ENCODE results near the gene HGS. TPM values are rescaled to one million over a fixed set of nuclear protein-coding genes. Genes with fewer than 3 reads are reported as not detected.

Gene HGS
- total RNA-seq, 2 donors from 2014 or later = 102 to 167 TPM

DNA sequence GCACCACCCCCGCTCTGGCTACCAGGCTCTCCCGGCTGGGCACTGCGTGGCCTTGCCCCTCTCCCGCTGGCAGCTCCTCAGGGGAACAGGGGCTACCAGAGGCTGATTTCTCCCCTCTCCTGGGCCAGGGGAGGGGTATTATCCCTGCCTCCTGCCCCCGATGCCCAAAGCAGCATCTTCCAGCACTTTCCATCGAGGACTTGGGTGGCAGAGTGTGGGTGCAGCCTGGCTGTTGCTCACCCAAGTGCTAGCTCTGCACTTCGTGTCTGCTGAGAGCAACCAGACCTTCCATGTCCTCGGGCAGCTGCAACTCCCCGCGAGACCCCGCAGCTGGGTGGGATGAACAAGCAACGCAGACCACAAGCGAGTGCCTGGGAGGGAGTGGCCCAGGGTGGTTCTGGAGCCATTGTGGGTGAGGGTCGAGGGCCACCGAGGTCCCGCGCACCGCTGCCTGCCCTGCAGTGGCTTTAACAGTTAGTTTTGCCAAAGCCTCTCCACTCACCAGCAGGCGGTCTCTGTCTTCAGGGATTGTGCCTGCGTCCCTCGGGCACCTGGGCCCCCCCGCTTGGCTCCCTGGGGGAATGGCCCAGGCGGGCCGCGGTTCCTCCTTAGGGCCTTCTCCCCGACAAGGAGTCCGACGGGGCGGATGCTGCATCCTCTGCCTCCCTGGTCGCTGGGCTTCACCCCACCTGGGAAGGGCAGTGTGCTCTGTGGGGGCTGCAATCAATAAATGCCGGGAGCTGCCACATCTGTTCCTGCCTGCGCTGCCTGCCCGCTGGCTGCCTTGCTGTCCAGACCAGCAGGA is 36.7 kb downstream of the HGS start:
- Histone ChIP-seq H3K4me1 (replicated peaks) (peaks cover 8% of the 10 kb centered on the region), H3K4me3 (no peak overlapping the region), H3K36me3 (no peaks in the 10 kb centered on the region), H3K9me3 (no peaks in the 10 kb centered on the region), H3K27ac (no peak overlapping the region), H3K27me3 (replicated peaks; ENCODE audit: insufficient read depth) (no peaks in the 10 kb centered on the region)
- intact Hi-C loops (cut with DNase I) = no loop called here
- 85% methylated on average over 33 of the region's 33 CpGs for WGBS
- TF ChIP-seq, protein P1, sequence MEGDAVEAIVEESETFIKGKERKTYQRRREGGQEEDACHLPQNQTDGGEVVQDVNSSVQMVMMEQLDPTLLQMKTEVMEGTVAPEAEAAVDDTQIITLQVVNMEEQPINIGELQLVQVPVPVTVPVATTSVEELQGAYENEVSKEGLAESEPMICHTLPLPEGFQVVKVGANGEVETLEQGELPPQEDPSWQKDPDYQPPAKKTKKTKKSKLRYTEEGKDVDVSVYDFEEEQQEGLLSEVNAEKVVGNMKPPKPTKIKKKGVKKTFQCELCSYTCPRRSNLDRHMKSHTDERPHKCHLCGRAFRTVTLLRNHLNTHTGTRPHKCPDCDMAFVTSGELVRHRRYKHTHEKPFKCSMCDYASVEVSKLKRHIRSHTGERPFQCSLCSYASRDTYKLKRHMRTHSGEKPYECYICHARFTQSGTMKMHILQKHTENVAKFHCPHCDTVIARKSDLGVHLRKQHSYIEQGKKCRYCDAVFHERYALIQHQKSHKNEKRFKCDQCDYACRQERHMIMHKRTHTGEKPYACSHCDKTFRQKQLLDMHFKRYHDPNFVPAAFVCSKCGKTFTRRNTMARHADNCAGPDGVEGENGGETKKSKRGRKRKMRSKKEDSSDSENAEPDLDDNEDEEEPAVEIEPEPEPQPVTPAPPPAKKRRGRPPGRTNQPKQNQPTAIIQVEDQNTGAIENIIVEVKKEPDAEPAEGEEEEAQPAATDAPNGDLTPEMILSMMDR (IDR thresholded peaks at IDR 0.05) = no peak
- TF ChIP-seq POLR2AphosphoS5 (IDR thresholded peaks at IDR 0.05) (no peak), POLR2A (IDR thresholded peaks at IDR 0.05) (no peak)
- DNase-seq (ENCODE audit: low spot score) = no peak

GRCh38 chr17:81722184-81723120 is 38.6 kb downstream of the HGS start:
- TF ChIP-seq, protein P1 (IDR thresholded peaks at IDR 0.05) = peak in 1 of 4 experiments; percentile 36
- TF ChIP-seq POLR2AphosphoS5 (IDR thresholded peaks at IDR 0.05) (peak; percentile 94), POLR2A (IDR thresholded peaks at IDR 0.05) (no peak)
- Histone ChIP-seq H3K9me3 (no peaks in the 10 kb centered on the region), H3K27ac (peak overlapping the region; percentile 80 to 86), H3K36me3 (no peaks in the 10 kb centered on the region), H3K4me1 (replicated peaks) (peaks cover 8% of the 10 kb centered on the region), H3K4me3 (no peak overlapping the region), H3K27me3 (replicated peaks; ENCODE audit: insufficient read depth) (no peaks in the 10 kb centered on the region)
- DNase-seq (ENCODE audit: low spot score) = peak; percentile 90
- intact Hi-C loops (cut with DNase I) = no loop called here
- WGBS = 37% methylated on average over 10 of the region's 10 CpGs

GRCh38 chr17:81723651-81724209 is 39.9 kb downstream of the HGS start:
- Histone ChIP-seq H3K9me3 (no peaks in the 10 kb centered on the region), H3K27me3 (replicated peaks; ENCODE audit: insufficient read depth) (no peaks in the 10 kb centered on the region), H3K36me3 (no peaks in the 10 kb centered on the region), H3K4me3 (no peak overlapping the region), H3K4me1 (replicated peaks) (peaks cover 8% of the 10 kb centered on the region), H3K27ac (peak overlapping the region; percentile 80 to 86)
- 36% methylated on average over 12 of the region's 12 CpGs for WGBS
- intact Hi-C loops (cut with DNase I) = no loop called here
- TF ChIP-seq, protein P1 (IDR thresholded peaks at IDR 0.05) = peak in 1 of 4 experiments; percentile 3
- TF ChIP-seq POLR2A (IDR thresholded peaks at IDR 0.05) (peak; percentile 48), POLR2AphosphoS5 (IDR thresholded peaks at IDR 0.05) (peak; percentile 91)
- DNase-seq (ENCODE audit: low spot score) = peak; percentile 81

GRCh38 chr17:81725439-81725838 is 41.6 kb downstream of the HGS start:
- peak overlapping the region; percentile 80 to 86 for H3K27ac ChIP-seq
- no peaks in the 10 kb centered on the region for H3K36me3 ChIP-seq
- TF ChIP-seq POLR2AphosphoS5 (IDR thresholded peaks at IDR 0.05) = no peak
- no peak for TF ChIP-seq POLR2A (IDR thresholded peaks at IDR 0.05)
- TF ChIP-seq, protein P1 (IDR thresholded peaks at IDR 0.05) = no peak
- intact Hi-C loops (cut with DNase I) = no loop called here
- no peaks in the 10 kb centered on the region for H3K27me3 ChIP-seq (replicated peaks; ENCODE audit: insufficient read depth)
- DNase-seq (ENCODE audit: low spot score) = no peak
- H3K9me3 ChIP-seq = no peaks in the 10 kb centered on the region
- H3K4me3 ChIP-seq = no peak overlapping the region
- peaks cover 8% of the 10 kb centered on the region for H3K4me1 ChIP-seq (replicated peaks)
- WGBS = 77% methylated on average over 9 of the region's 9 CpGs

All from prostate gland (tissue), 2 donors.